Islet precursor cell (in vitro differentiated cells): ENCODE results near the gene ZDHHC14.
"Not testable (repeated sequence)": the region's sequence is repeated elsewhere in the genome, so short reads cannot be mapped to it uniquely, and the experiment has no call there.

ENCODE experiments used
- DNase-seq: peaks from one replicate; pipeline ENCODE4 v3.0.0-alpha.2; 2018

ZDHHC14 gene

GRCh38 chr6:157381631-157382621, 936 bp downstream of the ZDHHC14 start:
- peak; percentile 76 for DNase-seq

- no peak for DNase-seq
Measured at GRCh38 chr6:157382821-157383220, 1.8 kb downstream of the ZDHHC14 start.

GRCh38 chr6:157383471-157383870, 2.5 kb downstream of the ZDHHC14 start:
- DNase-seq, result no peak

- DNase-seq, result not testable (repeated sequence)
Measured at GRCh38 chr6:157384962-157385361, 4.0 kb downstream of the ZDHHC14 start.

- no peak for DNase-seq
Measured at GRCh38 chr6:157385482-157385881, 4.5 kb downstream of the ZDHHC14 start.

- DNase-seq, result no peak
Measured at GRCh38 chr6:157386023-157386422, 5.0 kb downstream of the ZDHHC14 start.

- no peak for DNase-seq
Measured at GRCh38 chr6:157386454-157386853, 5.5 kb downstream of the ZDHHC14 start.

- DNase-seq, result no peak
Measured at GRCh38 chr6:157388924-157389323, 7.9 kb downstream of the ZDHHC14 start.

GRCh38 chr6:157390273-157391060, 9.5 kb downstream of the ZDHHC14 start:
- DNase-seq, result no peak

- no peak for DNase-seq
Measured at GRCh38 chr6:157392927-157393668, 12.1 kb downstream of the ZDHHC14 start.

- peak; percentile 30 for DNase-seq
Measured at GRCh38 chr6:157393669-157394327, 12.8 kb downstream of the ZDHHC14 start.

- not testable (repeated sequence) for DNase-seq
Measured at GRCh38 chr6:157395199-157395598, 14.2 kb downstream of the ZDHHC14 start.

GRCh38 chr6:157396026-157396425, 15.0 kb downstream of the ZDHHC14 start:
- peak; percentile 26 for DNase-seq

GRCh38 chr6:157397660-157398059, 16.7 kb downstream of the ZDHHC14 start:
- no peak for DNase-seq

GRCh38 chr6:157398151-157398550, 17.2 kb downstream of the ZDHHC14 start:
- DNase-seq, result peak; percentile 43

GRCh38 chr6:157400676-157401075, 19.7 kb downstream of the ZDHHC14 start:
- DNase-seq, result peak; percentile 46

- peak; percentile 35 for DNase-seq
Measured at GRCh38 chr6:157401734-157402338, 20.8 kb downstream of the ZDHHC14 start.

GRCh38 chr6:157402996-157403685, 22.2 kb downstream of the ZDHHC14 start:
- no peak for DNase-seq

GRCh38 chr6:157403686-157404051, 22.7 kb downstream of the ZDHHC14 start:
- DNase-seq, result peak; percentile 36

- peak; percentile 89 for DNase-seq
Measured at GRCh38 chr6:157405986-157406385, 25.0 kb downstream of the ZDHHC14 start.

GRCh38 chr6:157406661-157407060, 25.7 kb downstream of the ZDHHC14 start:
- DNase-seq, result peak; percentile 63
